Endothelial cell of umbilical vein (primary cell): ENCODE data around the gene SMC1A. TPM values are rescaled to one million over a fixed set of nuclear protein-coding genes. Genes with fewer than 3 reads are reported as not detected.

ENCODE experiments used
- BruUV-seq: library from RNA; stranded (reverse); fragments of 400-500 nt; replicated peaks from 2 replicates; lab custom pipeline; 2021; lab: Mats Ljungman, UMichigan
- CTCF ChIA-PET: fragments of 300-600, 350-600 bp; sonication (Branson Sonifier 250); formaldehyde crosslinking; loops from one replicate; lab custom pipeline; 2021; ENCODE audit warnings: antibody characterized with exemption, inconsistent platforms; lab: Charles Lee
- POLR2A ChIA-PET: fragments of 300-600, 350-600 bp; sonication (Branson Sonifier 250); formaldehyde crosslinking; loops from one replicate; lab custom pipeline; 2021; ENCODE audit warnings: antibody characterized with exemption, inconsistent platforms; lab: Charles Lee
- DNase-seq: peaks from one replicate; pipeline ENCODE4 v3.0.0-alpha.2; 2011; ENCODE audit warnings: low read depth, low spot score
- FAIRE-seq: peaks from 2 replicates; lab custom pipeline; 2011; peaks lifted over from hg19 to GRCh38; lab: Jason Lieb, UNC
- H2AFZ ChIP-seq: 2 replicates; pipeline ENCODE4 v1.6.0; 2012; ENCODE audit warnings: low read depth, low read length, control low read depth, inconsistent platforms
- H3K27ac ChIP-seq: 2 replicates; pipeline ENCODE4 v1.5.1; 2011; ENCODE audit warnings: low read depth, mild to moderate bottlenecking, control low read depth, low read length, moderate library complexity; ENCODE audit not compliant: insufficient read depth
- H3K27me3 ChIP-seq, 2 experiments: 2 replicates each; pipeline versions ENCODE4 v1.6.0 to v1.6.1; 2011; ENCODE audit warnings: low read length in 2 of 2, mixed read lengths in 1 of 2; ENCODE audit not compliant: control insufficient read depth in 2 of 2, insufficient read depth in 2 of 2
- H3K36me3 ChIP-seq, 2 experiments: 2 replicates in 1 of 2; 3 replicates in 1 of 2; pipeline ENCODE4 v1.5.1; 2011; ENCODE audit warnings: low read length in 2 of 2, mild to moderate bottlenecking in 1 of 2, moderate library complexity in 1 of 2; ENCODE audit not compliant: control insufficient read depth in 2 of 2, insufficient read depth in 2 of 2; ENCODE audit errors: extremely low read depth in 1 of 2
- H3K4me1 ChIP-seq: 3 replicates; pipeline ENCODE4 v1.5.1; 2011; ENCODE audit warnings: mild to moderate bottlenecking, low read length; ENCODE audit not compliant: control insufficient read depth, insufficient read depth; ENCODE audit errors: extremely low read depth
- H3K4me2 ChIP-seq: 2 replicates; pipeline ENCODE4 v1.6.1; 2011; ENCODE audit warnings: low read length, control low read depth, mixed read lengths; ENCODE audit not compliant: insufficient read depth
- H3K4me3 ChIP-seq, 3 experiments: fragments of 200-600 bp in 1 of 3; sonication (generic), shearing (Covaris generic) in 1 of 3; replicated peaks in 1 of 3; 2 replicates each; pipeline ENCODE4 v1.5.1; 2011 to 2016; ENCODE audit warnings: control low read depth in 3 of 3, low read length in 3 of 3, mild to moderate bottlenecking in 2 of 3, inconsistent platforms in 1 of 3, low read depth in 1 of 3, moderate library complexity in 1 of 3; ENCODE audit not compliant: insufficient read depth in 1 of 3
- H3K79me2 ChIP-seq: 2 replicates; pipeline ENCODE4 v1.6.0; 2012; ENCODE audit warnings: low read length, inconsistent platforms; ENCODE audit not compliant: control insufficient read depth, insufficient read depth
- H3K9ac ChIP-seq: replicated peaks from 2 replicates; pipeline ENCODE3; 2011; ENCODE audit warnings: low read length, control low read depth; ENCODE audit not compliant: insufficient read depth; ENCODE audit errors: extremely low read depth
- H3K9me1 ChIP-seq: replicated peaks from 3 replicates; pipeline ENCODE4 v1.6.0; 2011; ENCODE audit warnings: mild to moderate bottlenecking, low read length; ENCODE audit not compliant: control insufficient read depth, insufficient read depth; ENCODE audit errors: extremely low read depth
- H3K9me3 ChIP-seq: replicated peaks from 2 replicates; pipeline ENCODE4 v1.5.1; 2012; ENCODE audit warnings: low read length, inconsistent platforms; ENCODE audit not compliant: control insufficient read depth, insufficient read depth
- H4K20me1 ChIP-seq: replicated peaks from 2 replicates; pipeline ENCODE3; 2011; ENCODE audit warnings: mild to moderate bottlenecking, low read length; ENCODE audit not compliant: control insufficient read depth, insufficient read depth; ENCODE audit errors: extremely low read depth
- EZH2 ChIP-seq: IDR thresholded peaks from 2 replicates; pipeline ENCODE4 v1.6.1; 2012; ENCODE audit warnings: borderline replicate concordance, low read depth, mild to moderate bottlenecking, moderate library complexity, low read length, inconsistent platforms; ENCODE audit not compliant: severe bottlenecking
- FOS ChIP-seq: IDR thresholded peaks from 2 replicates; pipeline ENCODE4 v1.6.1; 2011; ENCODE audit warnings: mild to moderate bottlenecking, low read length, moderate library complexity, borderline replicate concordance; ENCODE audit not compliant: insufficient read depth
- GATA2 ChIP-seq: IDR thresholded peaks from 2 replicates; pipeline ENCODE4 v1.7.0; 2011; ENCODE audit warnings: low read depth, mild to moderate bottlenecking, moderate library complexity, mixed read lengths, low read length; ENCODE audit not compliant: insufficient read length, insufficient read depth
- JUN ChIP-seq: IDR thresholded peaks from 2 replicates; pipeline ENCODE4 v1.6.1; 2011; ENCODE audit warnings: borderline replicate concordance, low read depth; ENCODE audit not compliant: insufficient read length, insufficient read depth
- MYC ChIP-seq: IDR thresholded peaks from one replicate; pipeline ENCODE4 v1.6.1; 2011; ENCODE audit warnings: mild to moderate bottlenecking, low read depth, low read length
- POLR2A ChIP-seq: IDR thresholded peaks from 2 replicates; pipeline ENCODE4 v1.6.1; 2012; ENCODE audit warnings: low read depth, mild to moderate bottlenecking, control low read depth, low read length
- POLR2AphosphoS5 ChIP-seq: IDR thresholded peaks from 2 replicates; pipeline ENCODE4 v1.6.1; 2012; ENCODE audit warnings: low read depth, mild to moderate bottlenecking, control low read depth, low read length, moderate library complexity; ENCODE audit not compliant: insufficient read depth
- dilution Hi-C: fragments of 300-500 bp; cut with MboI; formaldehyde crosslinking; loops from one replicate; pipeline ENCODE4 v1.15.0; 2019; ENCODE audit warnings: low sequenced_read_pairs; ENCODE audit not compliant: extremely low pct_ligation_motif_present
- intact Hi-C: fragments of 100-400 bp; cut with micrococcal nuclease; formaldehyde crosslinking; loops from one replicate; pipeline ENCODE4 v1.10.0; 2022
- polyA plus RNA-seq, 4 experiments: library from polyadenylated mRNA; depleted of rRNA in 3 of 4; stranded (reverse) in 3 of 4; unstranded in 1 of 4; fragments of >200 nt; gene quantifications; 2 replicates each; pipeline versions ENCODE4 v1.2.1 to v1.2.3, GENCODE V29; 2011 to 2012; ENCODE audit warnings: missing spikeins in 1 of 4
- total RNA-seq: library from RNA; stranded (reverse); gene quantifications from 2 replicates; pipeline ENCODE4 v1.2.3, GENCODE V29; 2021
- TF ChIP-seq, protein P1 (sequence below): IDR thresholded peaks from 2 replicates; pipeline ENCODE4 v1.6.1; 2011; ENCODE audit not compliant: insufficient read depth, insufficient read length
- TF ChIP-seq, protein P2 (sequence below), 2 donors: IDR thresholded peaks; 1 replicate in 1 of 2; 2 replicates in 1 of 2; pipeline ENCODE4 v1.5.1; 2011; ENCODE audit warnings: low read length in 2 of 2, mild to moderate bottlenecking in 2 of 2, moderate library complexity in 2 of 2, control low read depth in 1 of 2, inconsistent platforms in 1 of 2, low read depth in 1 of 2; ENCODE audit not compliant: insufficient read depth in 1 of 2; ENCODE audit errors: extremely low read depth in 1 of 2

The SMC1A gene
- total and polyA plus RNA-seq, 2 donors (not counting 3 experiments of a cell fraction or from before 2014, with no cell fraction given) = 15.4 to 75.9 TPM

DNA sequence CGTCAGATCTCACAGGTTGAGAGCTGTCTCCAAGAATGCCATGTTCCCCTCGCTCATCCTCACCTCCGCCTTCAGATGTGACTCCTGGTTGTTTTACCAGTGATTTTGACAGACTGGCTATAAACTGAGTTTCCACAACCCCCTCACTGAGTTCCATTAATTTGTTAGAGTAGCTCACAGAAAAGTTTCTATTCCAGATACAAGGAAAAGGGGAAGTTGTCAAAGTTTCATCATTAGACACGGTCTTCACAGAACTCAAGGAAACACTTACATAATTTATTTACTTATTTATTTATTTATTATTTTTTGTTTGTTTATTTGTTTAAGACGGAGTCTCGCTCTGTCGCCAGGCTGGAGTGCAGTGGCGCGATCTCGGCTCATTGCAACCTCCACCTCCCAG is 85.4 kb downstream of the SMC1A start:
- no TSS peak for BruUV-seq
- dilution Hi-C loops = no loop called here

DNA sequence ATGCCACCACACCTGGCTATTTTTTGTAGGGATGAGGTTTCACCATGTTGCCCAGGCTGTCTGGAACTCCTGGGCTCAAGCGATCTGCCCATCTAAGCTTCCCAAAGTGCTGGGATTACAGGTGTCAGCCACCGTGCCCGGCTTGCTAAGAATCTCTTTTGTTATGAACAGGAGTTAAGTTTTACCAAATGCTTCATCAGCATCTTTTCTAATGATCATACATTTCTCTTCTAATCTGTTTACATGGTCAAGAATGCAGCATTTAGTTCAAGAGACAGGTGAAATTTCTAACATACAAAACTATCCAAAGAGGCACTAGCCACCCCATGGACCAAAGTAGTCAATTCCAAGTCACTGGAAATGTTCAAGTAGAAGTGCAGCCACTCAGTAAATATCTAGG is 88.6 kb downstream of the SMC1A start:
- dilution Hi-C loops = no loop called here
- Histone ChIP-seq H3K4me1 (no peaks in the 10 kb centered on the region), H3K9me1 (no peaks in the 10 kb centered on the region), H3K27me3 (peaks cover 3 to 7% of the 10 kb centered on the region in 2 experiments), H3K9ac (no peak overlapping the region), H3K27ac (no peak overlapping the region), H3K9me3 (no peaks in the 10 kb centered on the region), H2AFZ (no peak overlapping the region), H4K20me1 (no peaks in the 10 kb centered on the region), H3K36me3 (no peaks in the 10 kb centered on the region), H3K4me2 (no peak overlapping the region), H3K4me3 (no peak overlapping the region), H3K79me2 (no peaks in the 10 kb centered on the region)
- DNase-seq = no peak
- TF ChIP-seq FOS (no peak), POLR2AphosphoS5 (no peak), POLR2A (no peak), GATA2 (no peak), EZH2 (no peak), JUN (no peak), MYC (no peak)
- TF ChIP-seq, protein P1, sequence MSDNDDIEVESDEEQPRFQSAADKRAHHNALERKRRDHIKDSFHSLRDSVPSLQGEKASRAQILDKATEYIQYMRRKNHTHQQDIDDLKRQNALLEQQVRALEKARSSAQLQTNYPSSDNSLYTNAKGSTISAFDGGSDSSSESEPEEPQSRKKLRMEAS = no peak
- TF ChIP-seq, protein P2, sequence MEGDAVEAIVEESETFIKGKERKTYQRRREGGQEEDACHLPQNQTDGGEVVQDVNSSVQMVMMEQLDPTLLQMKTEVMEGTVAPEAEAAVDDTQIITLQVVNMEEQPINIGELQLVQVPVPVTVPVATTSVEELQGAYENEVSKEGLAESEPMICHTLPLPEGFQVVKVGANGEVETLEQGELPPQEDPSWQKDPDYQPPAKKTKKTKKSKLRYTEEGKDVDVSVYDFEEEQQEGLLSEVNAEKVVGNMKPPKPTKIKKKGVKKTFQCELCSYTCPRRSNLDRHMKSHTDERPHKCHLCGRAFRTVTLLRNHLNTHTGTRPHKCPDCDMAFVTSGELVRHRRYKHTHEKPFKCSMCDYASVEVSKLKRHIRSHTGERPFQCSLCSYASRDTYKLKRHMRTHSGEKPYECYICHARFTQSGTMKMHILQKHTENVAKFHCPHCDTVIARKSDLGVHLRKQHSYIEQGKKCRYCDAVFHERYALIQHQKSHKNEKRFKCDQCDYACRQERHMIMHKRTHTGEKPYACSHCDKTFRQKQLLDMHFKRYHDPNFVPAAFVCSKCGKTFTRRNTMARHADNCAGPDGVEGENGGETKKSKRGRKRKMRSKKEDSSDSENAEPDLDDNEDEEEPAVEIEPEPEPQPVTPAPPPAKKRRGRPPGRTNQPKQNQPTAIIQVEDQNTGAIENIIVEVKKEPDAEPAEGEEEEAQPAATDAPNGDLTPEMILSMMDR (IDR thresholded peaks at IDR 0.05; ENCODE audit: extremely low read depth in 1 of 2, insufficient read depth in 1 of 2, low read depth in 1 of 2, low read length in 2 of 2) = no peak
- POLR2A ChIA-PET = no interaction called here
- CTCF ChIA-PET = interaction anchor here (1.5 to 10.7 kb wide), 2 partner anchors 17 to 40 kb away, joined by 3 to 208 read pairs; no protein-coding TSS in a partner anchor
- BruUV-seq = no TSS peak
- intact Hi-C loops = no loop called here
- FAIRE-seq = no peak

More for the DNA sequence above, 85.4 kb downstream of the SMC1A start:
- Histone ChIP-seq H3K4me1 (no peaks in the 10 kb centered on the region), H3K4me2 (no peak overlapping the region), H3K27me3 (no peaks in the 10 kb centered on the region), H3K9me1 (no peaks in the 10 kb centered on the region), H3K79me2 (no peaks in the 10 kb centered on the region), H4K20me1 (no peaks in the 10 kb centered on the region), H3K9ac (no peak overlapping the region), H3K9me3 (no peaks in the 10 kb centered on the region), H3K36me3 (no peaks in the 10 kb centered on the region), H3K27ac (no peak overlapping the region), H3K4me3 (no peak overlapping the region), H2AFZ (no peak overlapping the region)
- intact Hi-C loops = no loop called here
- CTCF ChIA-PET = interaction anchor here (0.6 kb wide), 1 partner anchor 53 kb away, joined by 3 read pairs; no protein-coding TSS in a partner anchor
- no peak for DNase-seq
- FAIRE-seq = no peak
- POLR2A ChIA-PET = no interaction called here
- TF ChIP-seq GATA2 (no peak), EZH2 (no peak)
